HepG2 (cell line): Measurements from ENCODE around the gene SMOC1. TPM values are rescaled to one million over a fixed set of nuclear protein-coding genes. Genes with fewer than 3 reads are reported as not detected.

ENCODE experiments used
- ATAC-seq: fragments of 200-7000 bp; cut with Tn5 transposase; 3 replicates; pipeline ENCODE4 v1.9.1; 2020; ENCODE audit warnings: mild to moderate bottlenecking, moderate library complexity
- BruUV-seq: library from RNA; stranded (reverse); fragments of 400-500 nt; replicated peaks from 2 replicates; lab custom pipeline; 2021; lab: Mats Ljungman, UMichigan
- CTCF ChIA-PET: fragments of 300-600 bp; formaldehyde crosslinking; extraction: SDS; loops from one replicate; lab custom pipeline; 2021; ENCODE audit warnings: low total read pairs, inconsistent platforms, low intra/inter-chr PET ratio; lab: Yijun Ruan, JAX
- POLR2A ChIA-PET: fragments of 350-600 bp; sonication (Branson Sonifier 250); formaldehyde crosslinking; loops from one replicate; lab custom pipeline; 2020; ENCODE audit warnings: antibody characterized with exemption, inconsistent platforms; lab: Yijun Ruan, JAX
- DNase-seq: peaks from one replicate; pipeline ENCODE4 v3.0.0-alpha.2; 2015; ENCODE audit warnings: low spot score
- FAIRE-seq: peaks from 3 replicates; lab custom pipeline; 2011; peaks lifted over from hg19 to GRCh38; lab: Jason Lieb, UNC
- H2AFZ ChIP-seq: one replicate; pipeline ENCODE4 v1.6.1; 2011; ENCODE audit warnings: low read length, inconsistent platforms
- H3K27ac ChIP-seq: fragments of 300-600 bp; 3 replicates; pipeline ENCODE4 v1.8.0; 2011; ENCODE audit warnings: mixed run types, mild to moderate bottlenecking, mixed read lengths, low read length, inconsistent platforms; ENCODE audit not compliant: insufficient read depth; ENCODE audit errors: extremely low read length
- H3K27me3 ChIP-seq, 2 experiments: fragments of 200-600 bp in 1 of 2; 2 replicates in 1 of 2; 3 replicates in 1 of 2; pipeline versions ENCODE4 v1.6.0 to v1.8.0; 2011; ENCODE audit warnings: low read length in 2 of 2, mild to moderate bottlenecking in 2 of 2, moderate library complexity in 2 of 2, inconsistent platforms in 1 of 2; ENCODE audit not compliant: insufficient read depth in 2 of 2, control insufficient read depth in 1 of 2
- H3K36me3 ChIP-seq, 2 experiments: fragments of 200-600 bp in 1 of 2; replicated peaks in 1 of 2; 2 replicates in 1 of 2; 3 replicates in 1 of 2; pipeline versions ENCODE4 v1.5.1 to v1.8.0; 2011; ENCODE audit warnings: low read length in 2 of 2, inconsistent platforms in 1 of 2; ENCODE audit not compliant: insufficient read depth in 2 of 2, control insufficient read depth in 1 of 2
- H3K4me1 ChIP-seq: 2 replicates; pipeline ENCODE4 v1.5.1; 2012; ENCODE audit warnings: low read length, inconsistent platforms; ENCODE audit not compliant: insufficient read depth
- H3K4me2 ChIP-seq: 2 replicates; pipeline ENCODE4 v1.6.0; 2011; ENCODE audit warnings: low read depth, low read length, inconsistent platforms
- H3K4me3 ChIP-seq, 3 experiments: fragments of 200-600 bp in 1 of 3; sonication (generic), shearing (Covaris generic) in 1 of 3; replicated peaks in 1 of 3; 2 replicates each; pipeline ENCODE4 v1.5.1; 2011 to 2016; ENCODE audit warnings: low read length in 3 of 3, inconsistent platforms in 2 of 3, low read depth in 2 of 3, mild to moderate bottlenecking in 2 of 3, control low read depth in 1 of 3, mixed read lengths in 1 of 3; ENCODE audit not compliant: insufficient read depth in 1 of 3
- H3K79me2 ChIP-seq: one replicate; pipeline ENCODE4 v1.6.1; 2011; ENCODE audit warnings: low read length, inconsistent platforms; ENCODE audit not compliant: insufficient read depth
- H3K9ac ChIP-seq: 2 replicates; pipeline ENCODE4 v1.6.0; 2011; ENCODE audit warnings: mild to moderate bottlenecking, low read depth, low read length, inconsistent platforms; ENCODE audit not compliant: insufficient read depth
- H3K9me3 ChIP-seq: 2 replicates; pipeline ENCODE4 v1.5.1; 2012; ENCODE audit warnings: mild to moderate bottlenecking, low read length
- H4K20me1 ChIP-seq: 2 replicates; pipeline ENCODE4 v1.6.0; 2011; ENCODE audit warnings: inconsistent platforms, mild to moderate bottlenecking, low read length, moderate library complexity; ENCODE audit not compliant: insufficient read depth
- HNRNPL ChIP-seq: fragments of 200-400 bp; formaldehyde crosslinking; IDR thresholded peaks from 2 replicates; pipeline ENCODE4 v1.6.1; 2017; ENCODE audit warnings: mild to moderate bottlenecking, low read depth, low read length
- TP53 ChIP-seq: sonication (generic); formaldehyde crosslinking; conservative IDR thresholded peaks from 2 replicates; pipeline ENCODE4 v1.4.0; 2020; ENCODE audit warnings: missing genetic modification reagents
- ZC3H13 ChIP-seq: sonication (generic); formaldehyde crosslinking; IDR thresholded peaks from 2 replicates; pipeline ENCODE4 v1.8.1; 2023; ENCODE audit warnings: mild to moderate bottlenecking, missing genetic modification reagents, moderate library complexity
- ZNF263 ChIP-seq: sonication (generic); formaldehyde crosslinking; IDR thresholded peaks from 2 replicates; pipeline ENCODE4 v1.4.0; 2020; ENCODE audit warnings: missing genetic modification reagents
- ZNF331 ChIP-seq: sonication (generic); formaldehyde crosslinking; IDR thresholded peaks from 2 replicates; pipeline ENCODE4 v1.4.0; 2020; ENCODE audit warnings: missing genetic modification reagents
- WGBS: methylation state at CpG from one replicate; pipeline ENCODE4 v1.1.6; 2017; ENCODE audit warnings: low lambda C conversion rate; 5-methylcytosine and 5-hydroxymethylcytosine counted together
- in situ Hi-C: cut with HindIII; loops from 2 replicates; pipeline ENCODE4 v1.10.0; 2017; ENCODE audit warnings: low pct_unique_long_range_greater_than_20kb; ENCODE audit not compliant: extremely low pct_ligation_motif_present
- intact Hi-C: fragments of 100-400 bp; cut with micrococcal nuclease; formaldehyde crosslinking; loops from one replicate; pipeline ENCODE4 v1.10.0; 2022; ENCODE audit not compliant: unreplicated experiment
- polyA plus RNA-seq, 8 experiments: library from polyadenylated mRNA; depleted of rRNA in 3 of 8; stranded (reverse) in 7 of 8; unstranded in 1 of 8; fragments of >200 nt; fragmentation: Illumina TruSeq in 4 of 8; extraction: Trizol in 4 of 8; gene quantifications; 2 replicates each; pipeline versions ENCODE4 v1.2.1 to v1.2.3, GENCODE V29; 2011 to 2016; ENCODE audit warnings: low read depth in 4 of 8, missing spikeins in 1 of 8, mixed read lengths in 1 of 8; ENCODE audit not compliant: insufficient read depth in 1 of 8
- total RNA-seq, 5 experiments: library from RNA; depleted of rRNA; stranded (reverse); fragments of >200 nt; fragmentation: Illumina TruSeq; extraction: Trizol; gene quantifications; 2 replicates each; pipeline ENCODE4 v1.2.3, GENCODE V29; 2016; ENCODE audit warnings: low read depth in 1 of 5
- TF ChIP-seq, protein P1 (sequence below): sonication (generic); formaldehyde crosslinking; IDR thresholded peaks from 2 replicates; pipeline ENCODE4 v1.5.1; 2020; ENCODE audit warnings: mild to moderate bottlenecking, missing genetic modification reagents, moderate library complexity

The SMOC1 gene
- total and polyA plus RNA-seq, 2 of the 13 experiments (the other 11 are each of a cell fraction or from before 2014, with no cell fraction given), result 17.8 to 35.6 TPM

DNA sequence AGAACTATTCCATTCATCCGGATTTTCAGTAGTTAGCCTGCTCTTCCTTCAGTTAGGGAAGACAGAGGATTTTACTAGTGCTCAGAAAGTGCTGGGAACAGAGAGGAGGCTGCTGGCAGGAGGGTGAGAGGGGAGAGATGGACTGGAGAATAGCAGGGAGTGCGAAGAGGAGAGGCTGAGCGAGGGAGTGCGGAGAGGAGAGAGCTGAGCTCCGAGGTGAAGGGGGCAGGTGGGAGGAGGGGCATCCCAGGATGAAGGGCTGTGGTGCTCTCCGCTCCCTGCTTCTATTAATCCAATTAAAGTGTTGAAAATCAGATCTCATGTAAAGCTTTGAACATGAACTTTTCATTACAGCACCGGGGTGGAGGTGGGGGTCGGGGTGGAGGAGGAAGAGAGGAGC lies 20.4 kb upstream of the SMOC1 start:
- H3K9ac ChIP-seq, result no peak overlapping the region
- H3K79me2 ChIP-seq, result no peaks in the 10 kb centered on the region
- no peaks in the 10 kb centered on the region for H3K36me3 ChIP-seq
- H2AFZ ChIP-seq, result no peak overlapping the region
- no peak for FAIRE-seq
- no peak for TF ChIP-seq ZNF263 (CRISPR knock-in tag)
- 53% methylated on average over 8 of the region's 8 CpGs for WGBS
- H3K9me3 ChIP-seq, result no peaks in the 10 kb centered on the region
- no peak overlapping the region for H3K27ac ChIP-seq
- in situ Hi-C loops, result no loop called here
- ChIA-PET POLR2A (interaction anchor here (1.1 kb wide), 1 partner anchor 8 kb away, joined by 3 read pairs; no protein-coding TSS in a partner anchor), CTCF (no interaction called here)
- H3K27me3 ChIP-seq, result peaks cover 2 to 22% of the 10 kb centered on the region in 2 experiments; a peak in 2 of 5 replicates
- H3K4me1 ChIP-seq, result peaks cover 60% of the 10 kb centered on the region
- H3K4me3 ChIP-seq, result no peak overlapping the region
- ATAC-seq, result no peak
- DNase-seq, result no peak
- no TSS peak for BruUV-seq
- intact Hi-C loops, result no loop called here
- H3K4me2 ChIP-seq, result no peak overlapping the region
- H4K20me1 ChIP-seq, result no peaks in the 10 kb centered on the region

DNA sequence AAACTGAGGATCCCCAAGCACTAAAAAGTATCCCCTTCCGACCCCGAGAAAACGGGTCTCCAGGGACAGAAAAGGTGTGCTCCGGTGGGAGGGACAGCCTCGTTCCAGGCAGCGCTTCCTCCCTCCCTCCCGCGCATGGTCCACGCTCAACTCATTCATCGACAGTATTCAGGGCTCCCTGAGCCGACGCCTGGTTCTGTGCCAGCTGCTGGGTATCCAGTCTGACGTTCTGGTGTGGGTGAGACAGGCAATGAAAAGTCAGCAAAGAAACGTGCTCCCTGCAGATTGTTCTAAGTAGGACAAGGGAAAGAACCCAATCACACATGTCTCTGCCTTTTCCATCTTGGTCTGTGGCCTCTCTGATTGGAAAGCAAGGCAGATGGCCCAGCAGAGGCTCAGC lies 19.6 kb upstream of the SMOC1 start:
- no peak for DNase-seq

More for the DNA sequence above, 19.6 kb upstream of the SMOC1 start:
- BruUV-seq, result no TSS peak
- Histone ChIP-seq H3K9me3 (peaks cover 3% of the 10 kb centered on the region), H3K4me2 (peak overlapping the region; percentile 22; the same call in 1 of the 2 replicates), H3K36me3 (no peaks in the 10 kb centered on the region), H3K9ac (no peak overlapping the region), H4K20me1 (no peaks in the 10 kb centered on the region), H3K27ac (no peak overlapping the region), H2AFZ (no peak overlapping the region), H3K4me3 (no peak overlapping the region), H3K27me3 (peaks cover 2 to 22% of the 10 kb centered on the region in 2 experiments; a peak in 2 of 5 replicates), H3K79me2 (no peaks in the 10 kb centered on the region), H3K4me1 (peaks cover 52% of the 10 kb centered on the region)
- intact Hi-C loops, result no loop called here
- 63% methylated on average over 10 of the region's 14 CpGs for WGBS
- no peak for FAIRE-seq
- ChIA-PET POLR2A (no interaction called here), CTCF (no interaction called here)
- TF ChIP-seq ZNF331, result no peak
- TF ChIP-seq, protein P1, sequence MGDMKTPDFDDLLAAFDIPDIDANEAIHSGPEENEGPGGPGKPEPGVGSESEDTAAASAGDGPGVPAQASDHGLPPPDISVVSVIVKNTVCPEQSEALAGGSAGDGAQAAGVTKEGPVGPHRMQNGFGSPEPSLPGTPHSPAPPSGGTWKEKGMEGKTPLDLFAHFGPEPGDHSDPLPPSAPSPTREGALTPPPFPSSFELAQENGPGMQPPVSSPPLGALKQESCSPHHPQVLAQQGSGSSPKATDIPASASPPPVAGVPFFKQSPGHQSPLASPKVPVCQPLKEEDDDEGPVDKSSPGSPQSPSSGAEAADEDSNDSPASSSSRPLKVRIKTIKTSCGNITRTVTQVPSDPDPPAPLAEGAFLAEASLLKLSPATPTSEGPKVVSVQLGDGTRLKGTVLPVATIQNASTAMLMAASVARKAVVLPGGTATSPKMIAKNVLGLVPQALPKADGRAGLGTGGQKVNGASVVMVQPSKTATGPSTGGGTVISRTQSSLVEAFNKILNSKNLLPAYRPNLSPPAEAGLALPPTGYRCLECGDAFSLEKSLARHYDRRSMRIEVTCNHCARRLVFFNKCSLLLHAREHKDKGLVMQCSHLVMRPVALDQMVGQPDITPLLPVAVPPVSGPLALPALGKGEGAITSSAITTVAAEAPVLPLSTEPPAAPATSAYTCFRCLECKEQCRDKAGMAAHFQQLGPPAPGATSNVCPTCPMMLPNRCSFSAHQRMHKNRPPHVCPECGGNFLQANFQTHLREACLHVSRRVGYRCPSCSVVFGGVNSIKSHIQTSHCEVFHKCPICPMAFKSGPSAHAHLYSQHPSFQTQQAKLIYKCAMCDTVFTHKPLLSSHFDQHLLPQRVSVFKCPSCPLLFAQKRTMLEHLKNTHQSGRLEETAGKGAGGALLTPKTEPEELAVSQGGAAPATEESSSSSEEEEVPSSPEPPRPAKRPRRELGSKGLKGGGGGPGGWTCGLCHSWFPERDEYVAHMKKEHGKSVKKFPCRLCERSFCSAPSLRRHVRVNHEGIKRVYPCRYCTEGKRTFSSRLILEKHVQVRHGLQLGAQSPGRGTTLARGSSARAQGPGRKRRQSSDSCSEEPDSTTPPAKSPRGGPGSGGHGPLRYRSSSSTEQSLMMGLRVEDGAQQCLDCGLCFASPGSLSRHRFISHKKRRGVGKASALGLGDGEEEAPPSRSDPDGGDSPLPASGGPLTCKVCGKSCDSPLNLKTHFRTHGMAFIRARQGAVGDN (CRISPR knock-in tag), result 0 out of 2 replicates have a peak, but pooled peaks have one; percentile 2
- no peak for TF ChIP-seq TP53 (CRISPR knock-in tag)
- no peak for TF ChIP-seq HNRNPL
- no peak for TF ChIP-seq ZC3H13 (CRISPR knock-in tag)
- ATAC-seq, result no peak
- in situ Hi-C loops, result no loop called here
